ENCODE measurements around the gene TC2N.

DNA sequence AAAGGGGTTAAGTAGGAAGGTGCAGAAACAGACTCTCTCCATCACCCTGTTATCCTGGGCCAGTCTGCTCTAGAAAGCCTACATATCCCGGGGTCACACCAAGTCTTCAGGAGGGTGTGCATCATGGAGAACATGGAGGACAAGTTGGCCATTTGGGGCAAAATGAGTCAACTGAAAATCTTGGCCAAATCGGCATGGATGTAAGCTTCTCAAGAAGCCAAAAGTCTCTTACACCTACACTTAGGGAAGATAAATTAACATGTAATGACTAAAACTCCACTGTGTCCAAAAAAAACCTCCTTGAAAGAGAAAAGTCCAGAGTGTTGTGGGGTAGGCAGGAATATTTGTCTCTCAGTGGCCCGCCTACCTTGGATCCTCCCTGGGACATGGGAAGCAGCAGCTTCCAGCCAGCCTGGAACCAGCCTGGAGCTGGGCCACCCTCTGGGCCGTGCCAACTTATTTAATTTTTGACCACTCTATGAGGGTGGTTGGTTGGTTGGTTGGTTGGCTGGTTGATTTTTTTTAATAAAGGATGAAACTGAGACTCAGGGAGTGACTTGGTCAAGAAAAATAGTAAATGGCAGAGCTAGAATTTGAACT is 17.9 kb upstream of the TC2N start:
- TF ChIP-seq, protein P1, sequence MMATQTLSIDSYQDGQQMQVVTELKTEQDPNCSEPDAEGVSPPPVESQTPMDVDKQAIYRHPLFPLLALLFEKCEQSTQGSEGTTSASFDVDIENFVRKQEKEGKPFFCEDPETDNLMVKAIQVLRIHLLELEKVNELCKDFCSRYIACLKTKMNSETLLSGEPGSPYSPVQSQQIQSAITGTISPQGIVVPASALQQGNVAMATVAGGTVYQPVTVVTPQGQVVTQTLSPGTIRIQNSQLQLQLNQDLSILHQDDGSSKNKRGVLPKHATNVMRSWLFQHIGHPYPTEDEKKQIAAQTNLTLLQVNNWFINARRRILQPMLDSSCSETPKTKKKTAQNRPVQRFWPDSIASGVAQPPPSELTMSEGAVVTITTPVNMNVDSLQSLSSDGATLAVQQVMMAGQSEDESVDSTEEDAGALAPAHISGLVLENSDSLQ (IDR thresholded peaks at IDR 0.05), result no peak
- TF ChIP-seq NFRKB (IDR thresholded peaks at IDR 0.05) (no peak), LEF1 (IDR thresholded peaks at IDR 0.05; ENCODE audit: borderline replicate concordance) (no peak), CTBP1 (IDR thresholded peaks at IDR 0.05; ENCODE audit: borderline replicate concordance) (no peak), TARDBP (IDR thresholded peaks at IDR 0.05) (no peak)
